OCI-M2 (cell line): ENCODE measurements around the gene GPX7.

Experiments
- DNase-seq: peaks from one replicate; lab custom pipeline; 2025; ENCODE audit not compliant: unreplicated experiment; lab: John Stamatoyannopoulos, UW

GPX7 gene

GRCh38 chr1:52628614-52629324, 26.6 kb downstream of the GPX7 start:
- DNase-seq: no peak

GRCh38 chr1:52629325-52629643, 27.1 kb downstream of the GPX7 start:
- DNase-seq: no peak

GRCh38 chr1:52629667-52630066, 27.5 kb downstream of the GPX7 start:
- no peak for DNase-seq

- DNase-seq: no peak
These were observed 29.7 kb downstream of the GPX7 start for GRCh38 chr1:52631759-52632331.

- no peak for DNase-seq
These were observed 30.6 kb downstream of the GPX7 start, which contains the start of gene SHISAL2A for GRCh38 chr1:52632732-52633290. Gene SHISAL2A (plus strand): TSS chr1:52633168. CDS start chr1:52633494, 326 bp downstream.

- no peak for DNase-seq
These were observed 31.2 kb downstream of the GPX7 start for GRCh38 chr1:52633291-52633754.

- no peak for DNase-seq
These were observed 31.9 kb downstream of the GPX7 start for GRCh38 chr1:52634111-52634510.

- no peak for DNase-seq
These were observed 33.3 kb downstream of the GPX7 start for GRCh38 chr1:52635321-52636089.

GRCh38 chr1:52636721-52637695, 34.8 kb downstream of the GPX7 start:
- DNase-seq: no peak

- DNase-seq: no peak
These were observed 35.8 kb downstream of the GPX7 start for GRCh38 chr1:52637946-52638345.

- DNase-seq: no peak
These were observed 38.5 kb downstream of the GPX7 start for GRCh38 chr1:52640697-52641096.

GRCh38 chr1:52641307-52641706, 39.1 kb downstream of the GPX7 start:
- no peak for DNase-seq

GRCh38 chr1:52645261-52645660, 43.1 kb downstream of the GPX7 start:
- DNase-seq: no peak

- DNase-seq: no peak
These were observed 49.7 kb downstream of the GPX7 start for GRCh38 chr1:52651904-52652303.

GRCh38 chr1:52653207-52653849, 51.2 kb downstream of the GPX7 start:
- no peak for DNase-seq

GRCh38 chr1:52654063-52654462, 51.9 kb downstream of the GPX7 start:
- DNase-seq: no peak

GRCh38 chr1:52657702-52658101, 55.5 kb downstream of the GPX7 start:
- no peak for DNase-seq
